K562 (cell line): ENCODE results near the gene DNAH9. TPM values are rescaled to one million over a fixed set of nuclear protein-coding genes. Genes with fewer than 3 reads are reported as not detected.

Experiments
- ATAC-seq: fragments of 200-7000 bp; cut with Tn5 transposase; 3 replicates; pipeline ENCODE4 v1.9.1; 2020; ENCODE audit warnings: moderate library complexity
- BruUV-seq: library from RNA; stranded (reverse); fragments of 400-500 nt; replicated peaks from 2 replicates; lab custom pipeline; 2021; lab: Mats Ljungman, UMichigan
- CTCF ChIA-PET: fragments of 300-600 bp; formaldehyde crosslinking; extraction: SDS; loops from one replicate; lab custom pipeline; 2021; ENCODE audit warnings: low intra/inter-chr PET ratio; lab: Yijun Ruan, JAX
- POLR2A ChIA-PET: fragments of 300-600, 350-650 bp; sonication (Branson Sonifier 250); formaldehyde crosslinking; extraction: SDS; loops from one replicate; lab custom pipeline; 2021; ENCODE audit warnings: antibody characterized with exemption, inconsistent platforms; lab: Yijun Ruan, JAX
- DNase-seq, 4 experiments: peaks; one replicate each; pipeline versions ENCODE4 v3.0.0 to v3.0.0-alpha.2; 2011 to 2018; ENCODE audit warnings: low spot score in 3 of 4, mixed read lengths in 3 of 4; ENCODE audit errors: extremely low read depth in 1 of 4
- FAIRE-seq: peaks from 2 replicates; lab custom pipeline; 2011; peaks lifted over from hg19 to GRCh38; lab: Jason Lieb, UNC
- H2AFZ ChIP-seq: 2 replicates; pipeline ENCODE4 v1.6.0; 2011; ENCODE audit warnings: low read depth, low read length, control low read depth, inconsistent platforms
- H3K27ac ChIP-seq: fragments of 200-600 bp; 3 replicates; pipeline ENCODE4 v1.8.0; 2011; ENCODE audit warnings: low read depth, mild to moderate bottlenecking, control low read depth, inconsistent platforms, low read length, moderate library complexity, mixed read lengths; ENCODE audit errors: extremely low read depth
- H3K27me3 ChIP-seq, 2 experiments: fragments of 300-600 bp in 1 of 2; 2 replicates in 1 of 2; 3 replicates in 1 of 2; pipeline versions ENCODE4 v1.6.0 to v1.8.0; 2011; ENCODE audit warnings: inconsistent platforms in 2 of 2, low read length in 2 of 2, mild to moderate bottlenecking in 1 of 2, mixed read lengths in 1 of 2, moderate library complexity in 1 of 2; ENCODE audit not compliant: control insufficient read depth in 2 of 2, insufficient read depth in 2 of 2
- H3K36me3 ChIP-seq: fragments of 300-600 bp; 3 replicates; pipeline ENCODE4 v1.8.0; 2011; ENCODE audit warnings: mild to moderate bottlenecking, low read length, inconsistent platforms; ENCODE audit not compliant: control insufficient read depth, insufficient read depth
- H3K4me1 ChIP-seq, 2 experiments: fragments of 200-600 bp in 1 of 2; replicated peaks in 1 of 2; 2 replicates in 1 of 2; 3 replicates in 1 of 2; pipeline versions ENCODE4 v1.5.1 to v1.8.0; 2011; ENCODE audit warnings: inconsistent platforms in 2 of 2, low read length in 2 of 2, mild to moderate bottlenecking in 1 of 2, mixed read lengths in 1 of 2, moderate library complexity in 1 of 2; ENCODE audit not compliant: control insufficient read depth in 2 of 2, insufficient read depth in 2 of 2
- H3K4me2 ChIP-seq: 2 replicates; pipeline ENCODE4 v1.6.1; 2011; ENCODE audit warnings: low read length, control low read depth, inconsistent platforms, mixed read lengths; ENCODE audit not compliant: insufficient read depth
- H3K4me3 ChIP-seq: fragments of 200-600 bp; sonication (generic), shearing (Covaris generic); 2 replicates; pipeline ENCODE4 v1.5.1; 2016; ENCODE audit warnings: control low read depth, inconsistent platforms
- H3K79me2 ChIP-seq: fragments of 200-600 bp; 3 replicates; pipeline ENCODE4 v1.8.0; 2011; ENCODE audit warnings: low read length, inconsistent platforms; ENCODE audit not compliant: control insufficient read depth, insufficient read depth
- H3K9ac ChIP-seq, 2 experiments: 2 replicates each; pipeline versions ENCODE4 v1.6.0 to v1.6.1; 2011; ENCODE audit warnings: low read depth in 2 of 2, low read length in 2 of 2, control low read depth in 1 of 2, inconsistent platforms in 1 of 2, mild to moderate bottlenecking in 1 of 2, mixed read lengths in 1 of 2; ENCODE audit not compliant: insufficient read depth in 1 of 2
- H3K9me1 ChIP-seq: one replicate; pipeline ENCODE4 v1.6.0; 2011; ENCODE audit warnings: inconsistent platforms, mild to moderate bottlenecking, low read length, moderate library complexity; ENCODE audit not compliant: control insufficient read depth, insufficient read depth
- H3K9me3 ChIP-seq: replicated peaks from 2 replicates; pipeline ENCODE4 v1.5.1; 2011; ENCODE audit warnings: low read depth, low read length, inconsistent platforms; ENCODE audit not compliant: control insufficient read depth, insufficient read depth
- H4K20me1 ChIP-seq: replicated peaks from 2 replicates; pipeline ENCODE4 v1.6.1; 2011; ENCODE audit warnings: low read length, inconsistent platforms, mixed read lengths; ENCODE audit not compliant: control insufficient read depth, insufficient read depth
- ETV5 ChIP-seq: sonication (generic); formaldehyde crosslinking; IDR thresholded peaks from 2 replicates; pipeline ENCODE4 v1.4.0; 2020; ENCODE audit warnings: low read depth, mild to moderate bottlenecking, missing genetic modification reagents
- HIVEP1 ChIP-seq: fragments of 250-450 bp; sonication (Bioruptor Pico); IDR thresholded peaks from 2 replicates; pipeline ENCODE4 v1.4.0; 2020; ENCODE audit warnings: mild to moderate bottlenecking
- HMGN3 ChIP-seq: IDR thresholded peaks from 2 replicates; pipeline ENCODE4 v1.6.1; 2011; ENCODE audit warnings: borderline replicate concordance, low read depth, mild to moderate bottlenecking, mixed read lengths, low read length; ENCODE audit not compliant: insufficient read length; ENCODE audit errors: extremely low read depth
- HOXB6 ChIP-seq: fragments of 250-450 bp; sonication (Bioruptor Pico); IDR thresholded peaks from 2 replicates; pipeline ENCODE4 v1.5.1; 2022; ENCODE audit warnings: mild to moderate bottlenecking, borderline replicate concordance
- TCF15 ChIP-seq: fragments of 250-450 bp; sonication (Bioruptor Pico); IDR thresholded peaks from 2 replicates; pipeline ENCODE4 v1.8.0; 2022; ENCODE audit warnings: moderate library complexity, mild to moderate bottlenecking, inconsistent platforms
- TFAP4 ChIP-seq: sonication (generic); formaldehyde crosslinking; IDR thresholded peaks from 2 replicates; pipeline ENCODE4 v1.8.0; 2022; ENCODE audit warnings: missing genetic modification reagents, mild to moderate bottlenecking, moderate library complexity, borderline replicate concordance
- TGIF2 ChIP-seq: sonication (generic); formaldehyde crosslinking; IDR thresholded peaks from 2 replicates; pipeline ENCODE4 v1.8.1; 2022; ENCODE audit warnings: mild to moderate bottlenecking, missing genetic modification reagents, moderate library complexity
- ZBTB34 ChIP-seq: fragments of 250-450 bp; sonication (Bioruptor Pico); IDR thresholded peaks from 2 replicates; pipeline ENCODE4 v1.8.0; 2021; ENCODE audit warnings: mild to moderate bottlenecking, moderate library complexity
- ZKSCAN3 ChIP-seq: fragments of 250-450 bp; sonication (Bioruptor Pico); IDR thresholded peaks from 2 replicates; pipeline ENCODE4 v1.4.0; 2020
- ZNF449 ChIP-seq: fragments of 250-450 bp; sonication (Bioruptor Pico); IDR thresholded peaks from 2 replicates; pipeline ENCODE4 v1.8.0; 2022; ENCODE audit warnings: moderate library complexity, mild to moderate bottlenecking, inconsistent platforms
- ZNF561 ChIP-seq: fragments of 450-650 bp; formaldehyde crosslinking; conservative IDR thresholded peaks from 2 replicates; pipeline ENCODE4 v1.4.0; 2020; ENCODE audit warnings: mild to moderate bottlenecking, moderate library complexity
- ZNF830 ChIP-seq: fragments of 250-450 bp; sonication (Bioruptor Pico); IDR thresholded peaks from 2 replicates; pipeline ENCODE4 v1.5.0; 2021; ENCODE audit warnings: mild to moderate bottlenecking
- WGBS: fragments of 100-300 bp; shearing (Covaris generic); methylation state at CpG from one replicate; pipeline ENCODE4 v1.1.6; 2016; ENCODE audit warnings: low coverage, mixed read lengths; ENCODE audit not compliant: insufficient coverage; ENCODE audit errors: missing lambda C conversion rate; 5-methylcytosine and 5-hydroxymethylcytosine counted together
- in situ Hi-C: fragments of 300-500 bp; cut with MboI; formaldehyde crosslinking; loops from 4 replicates; pipeline ENCODE4 v1.15.0; 2018; ENCODE audit warnings: inconsistent platforms, mixed read lengths
- intact Hi-C: fragments of 100-400 bp; cut with micrococcal nuclease; formaldehyde crosslinking; loops from 2 replicates; pipeline ENCODE4 v1.14.2; 2022
- polyA plus RNA-seq, 8 experiments: library from polyadenylated mRNA; depleted of rRNA in 4 of 8; stranded (reverse) in 5 of 8; unstranded in 3 of 8; fragments of >200 nt; fragmentation: Nextera tagmentation in 2 of 8; fragmentation: Illumina TruSeq in 1 of 8; extraction: Ambion mirVana in 2 of 8; extraction: Trizol in 1 of 8; gene quantifications; 2 replicates each; pipeline versions ENCODE4 v1.2.1 to v1.2.3, GENCODE V29; 2011 to 2014; ENCODE audit warnings: inconsistent platforms in 1 of 8, missing spikeins in 1 of 8
- total RNA-seq, 7 experiments: library from RNA; depleted of rRNA in 6 of 7; stranded (reverse); fragments of >200 nt in 6 of 7; fragmentation: Illumina TruSeq in 2 of 7; extraction: Trizol in 2 of 7; gene quantifications; 2 replicates each; pipeline versions ENCODE4 v1.2.1 to v1.2.3, GENCODE V29; 2011 to 2021; ENCODE audit warnings: low replicate concordance in 1 of 7
- TF ChIP-seq, protein P1 (sequence below): fragments of 450-650 bp; formaldehyde crosslinking; IDR thresholded peaks from 2 replicates; pipeline ENCODE4 v1.4.0; 2020; ENCODE audit warnings: mild to moderate bottlenecking
- TF ChIP-seq, protein P2 (sequence below): fragments of 450-650 bp; formaldehyde crosslinking; IDR thresholded peaks from 2 replicates; pipeline ENCODE4 v1.4.0; 2020; ENCODE audit warnings: mild to moderate bottlenecking, moderate library complexity

DNAH9 gene
- total and polyA plus RNA-seq, 9 of the 15 experiments (the other 6 are each of a cell fraction or from before 2014, with no cell fraction given), result not detected

- TF ChIP-seq TFAP4 (CRISPR knock-in tag), result no peak
These were observed 242.6 kb downstream of the DNAH9 start (continued) for GRCh38 chr17:11840831-11841230.

- no peaks in the 10 kb centered on the region for H3K79me2 ChIP-seq
- in situ Hi-C loops (no loop called here), intact Hi-C loops (no loop called here)
- no peaks in the 10 kb centered on the region for H3K36me3 ChIP-seq
- no peaks in the 10 kb centered on the region for H4K20me1 ChIP-seq
- BruUV-seq, result no TSS peak
- no peaks in the 10 kb centered on the region for H3K9me1 ChIP-seq
- no peak for FAIRE-seq
- no peak for DNase-seq
- no peak overlapping the region for H3K9ac ChIP-seq
- no peak overlapping the region for H3K4me2 ChIP-seq
- ATAC-seq, result no peak
- ChIA-PET POLR2A (no interaction called here), CTCF (no interaction called here)
- H3K27ac ChIP-seq, result no peak overlapping the region
- no peaks in the 10 kb centered on the region for H3K4me1 ChIP-seq
- 25% methylated on average over 2 of the region's 2 CpGs for WGBS
- no peak overlapping the region for H3K4me3 ChIP-seq
- no peaks in the 10 kb centered on the region for H3K9me3 ChIP-seq
- 0 out of 5 replicates have a peak, but pooled peaks cover 0 to 5% of the 10 kb centered on the region in 2 experiments for H3K27me3 ChIP-seq
- H2AFZ ChIP-seq, result no peak overlapping the region
- TF ChIP-seq ZNF449 (CRISPR knock-in tag), result no peak
- TF ChIP-seq, protein P1, sequence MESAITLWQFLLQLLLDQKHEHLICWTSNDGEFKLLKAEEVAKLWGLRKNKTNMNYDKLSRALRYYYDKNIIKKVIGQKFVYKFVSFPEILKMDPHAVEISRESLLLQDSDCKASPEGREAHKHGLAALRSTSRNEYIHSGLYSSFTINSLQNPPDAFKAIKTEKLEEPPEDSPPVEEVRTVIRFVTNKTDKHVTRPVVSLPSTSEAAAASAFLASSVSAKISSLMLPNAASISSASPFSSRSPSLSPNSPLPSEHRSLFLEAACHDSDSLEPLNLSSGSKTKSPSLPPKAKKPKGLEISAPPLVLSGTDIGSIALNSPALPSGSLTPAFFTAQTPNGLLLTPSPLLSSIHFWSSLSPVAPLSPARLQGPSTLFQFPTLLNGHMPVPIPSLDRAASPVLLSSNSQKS, result no peak
- no peak for TF ChIP-seq HOXB6
- no peak for TF ChIP-seq ZNF561 (CRISPR knock-in tag)
- TF ChIP-seq HMGN3, result no peak
- no peak for TF ChIP-seq HIVEP1 (CRISPR knock-in tag)
- TF ChIP-seq ETV5 (CRISPR knock-in tag), result no peak
- TF ChIP-seq TGIF2 (CRISPR knock-in tag), result no peak
- no peak for TF ChIP-seq ZNF830 (CRISPR knock-in tag)
- TF ChIP-seq ZBTB34, result no peak
- TF ChIP-seq ZKSCAN3 (CRISPR knock-in tag), result no peak
- TF ChIP-seq, protein P2, sequence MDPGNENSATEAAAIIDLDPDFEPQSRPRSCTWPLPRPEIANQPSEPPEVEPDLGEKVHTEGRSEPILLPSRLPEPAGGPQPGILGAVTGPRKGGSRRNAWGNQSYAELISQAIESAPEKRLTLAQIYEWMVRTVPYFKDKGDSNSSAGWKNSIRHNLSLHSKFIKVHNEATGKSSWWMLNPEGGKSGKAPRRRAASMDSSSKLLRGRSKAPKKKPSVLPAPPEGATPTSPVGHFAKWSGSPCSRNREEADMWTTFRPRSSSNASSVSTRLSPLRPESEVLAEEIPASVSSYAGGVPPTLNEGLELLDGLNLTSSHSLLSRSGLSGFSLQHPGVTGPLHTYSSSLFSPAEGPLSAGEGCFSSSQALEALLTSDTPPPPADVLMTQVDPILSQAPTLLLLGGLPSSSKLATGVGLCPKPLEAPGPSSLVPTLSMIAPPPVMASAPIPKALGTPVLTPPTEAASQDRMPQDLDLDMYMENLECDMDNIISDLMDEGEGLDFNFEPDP, result no peak
- no peak for TF ChIP-seq TCF15 (CRISPR knock-in tag)
These were observed 250.1 kb downstream of the DNAH9 start for GRCh38 chr17:11848330-11848729.
